Osteoblast (primary cell): ENCODE measurements around the gene SIGLEC15. TPM values are rescaled to one million over a fixed set of nuclear protein-coding genes. Genes with fewer than 3 reads are reported as not detected.

Experiments used
- DNase-seq: peaks from one replicate; pipeline ENCODE4 v3.0.0; 2011; ENCODE audit warnings: low spot score, mixed read lengths; ENCODE audit not compliant: insufficient read length; ENCODE audit errors: missing footprints
- H2AFZ ChIP-seq: 2 replicates; pipeline ENCODE4 v1.6.0; 2011; ENCODE audit warnings: mild to moderate bottlenecking, low read length
- H3K27ac ChIP-seq: 2 replicates; pipeline ENCODE4 v1.5.1; 2011; ENCODE audit warnings: mild to moderate bottlenecking, low read depth, low read length, moderate library complexity
- H3K27me3 ChIP-seq: 2 replicates; pipeline ENCODE4 v1.6.0; 2012; ENCODE audit warnings: mild to moderate bottlenecking, control low read depth, inconsistent platforms, low read length, moderate library complexity; ENCODE audit not compliant: insufficient read depth
- H3K36me3 ChIP-seq: 2 replicates; pipeline ENCODE4 v1.5.1; 2011; ENCODE audit warnings: mild to moderate bottlenecking, low read length, control low read depth, moderate library complexity; ENCODE audit not compliant: insufficient read depth
- H3K4me1 ChIP-seq: 2 replicates; pipeline ENCODE4 v1.5.1; 2011; ENCODE audit warnings: mild to moderate bottlenecking, low read length, control low read depth, moderate library complexity; ENCODE audit not compliant: insufficient read depth
- H3K4me2 ChIP-seq: 2 replicates; pipeline ENCODE4 v1.6.0; 2011; ENCODE audit warnings: mild to moderate bottlenecking, low read length; ENCODE audit not compliant: insufficient read depth
- H3K4me3 ChIP-seq: fragments of 200-600 bp; sonication (generic); 3 replicates; pipeline ENCODE4 v1.5.1; 2012; ENCODE audit warnings: mild to moderate bottlenecking, low read length, inconsistent platforms; ENCODE audit not compliant: insufficient read depth
- H3K79me2 ChIP-seq: 2 replicates; pipeline ENCODE4 v1.6.0; 2012; ENCODE audit warnings: mild to moderate bottlenecking, low read length, control low read depth, inconsistent platforms; ENCODE audit not compliant: insufficient read depth
- H3K9me3 ChIP-seq: 2 replicates; pipeline ENCODE4 v1.5.1; 2011; ENCODE audit warnings: low read depth, low read length, control low read depth
- H4K20me1 ChIP-seq: 2 replicates; pipeline ENCODE4 v1.6.0; 2012; ENCODE audit warnings: mild to moderate bottlenecking, low read length, control low read depth; ENCODE audit not compliant: insufficient read depth
- CTCF ChIP-seq: IDR thresholded peaks from 2 replicates; pipeline ENCODE4 v1.5.1; 2011; ENCODE audit warnings: mild to moderate bottlenecking, low read depth, low read length, moderate library complexity; ENCODE audit errors: extremely low read depth
- total RNA-seq: library from RNA; depleted of rRNA; stranded (reverse); fragments of >200 nt; gene quantifications from 2 replicates; pipeline ENCODE4 v1.2.3, GENCODE V29; 2012

SIGLEC15 gene
- total RNA-seq, 1 donor, result 8.0 TPM

- TF ChIP-seq CTCF, result no peak
- H3K4me2 ChIP-seq, result no peak overlapping the region
- H3K36me3 ChIP-seq, result peaks cover 62% of the 10 kb centered on the region
- H3K27ac ChIP-seq, result no peak overlapping the region
- DNase-seq, result no peak
- H3K4me3 ChIP-seq, result no peak overlapping the region
- peaks cover 2% of the 10 kb centered on the region for H4K20me1 ChIP-seq
- H3K4me1 ChIP-seq, result peaks cover 8% of the 10 kb centered on the region
- H3K79me2 ChIP-seq, result peaks cover 57% of the 10 kb centered on the region
- peaks cover 3% of the 10 kb centered on the region for H3K9me3 ChIP-seq
- no peak overlapping the region for H2AFZ ChIP-seq
- H3K27me3 ChIP-seq, result no peaks in the 10 kb centered on the region
Measured at GRCh38 chr18:45871431-45872084, 46.1 kb downstream of the SIGLEC15 start.

- DNase-seq, result no peak
- no peak overlapping the region for H2AFZ ChIP-seq
- H3K36me3 ChIP-seq, result peaks cover 72% of the 10 kb centered on the region
- H4K20me1 ChIP-seq, result peaks cover 4% of the 10 kb centered on the region
- no peak overlapping the region for H3K4me3 ChIP-seq
- H3K27me3 ChIP-seq, result no peaks in the 10 kb centered on the region
- no peak for TF ChIP-seq CTCF
- peaks cover 65% of the 10 kb centered on the region for H3K79me2 ChIP-seq
- peak overlapping the region; percentile 6 for H3K27ac ChIP-seq
- H3K4me1 ChIP-seq, result peaks cover 8% of the 10 kb centered on the region
- peaks cover 3% of the 10 kb centered on the region for H3K9me3 ChIP-seq
- no peak overlapping the region for H3K4me2 ChIP-seq
Measured at GRCh38 chr18:45874491-45875184, 49.2 kb downstream of the SIGLEC15 start.

- H3K4me1 ChIP-seq, result peaks cover 14% of the 10 kb centered on the region
- peaks cover 7% of the 10 kb centered on the region for H4K20me1 ChIP-seq
- H3K79me2 ChIP-seq, result peaks cover 57% of the 10 kb centered on the region
- no peak overlapping the region for H3K4me2 ChIP-seq
- no peak overlapping the region for H3K27ac ChIP-seq
- TF ChIP-seq CTCF, result no peak
- no peak overlapping the region for H2AFZ ChIP-seq
- H3K4me3 ChIP-seq, result no peak overlapping the region
- no peaks in the 10 kb centered on the region for H3K27me3 ChIP-seq
- DNase-seq, result no peak
- H3K36me3 ChIP-seq, result peaks cover 74% of the 10 kb centered on the region
- peaks cover 3% of the 10 kb centered on the region for H3K9me3 ChIP-seq
Measured at GRCh38 chr18:45876161-45876560, 50.7 kb downstream of the SIGLEC15 start.

- peaks cover 11% of the 10 kb centered on the region for H3K4me1 ChIP-seq
- H3K27me3 ChIP-seq, result no peaks in the 10 kb centered on the region
- H3K27ac ChIP-seq, result no peak overlapping the region
- H2AFZ ChIP-seq, result no peak overlapping the region
- no peak for DNase-seq
- no peak overlapping the region for H3K4me2 ChIP-seq
- no peak for TF ChIP-seq CTCF
- H3K36me3 ChIP-seq, result peaks cover 86% of the 10 kb centered on the region
- H3K4me3 ChIP-seq, result no peak overlapping the region
- peaks cover 5% of the 10 kb centered on the region for H4K20me1 ChIP-seq
- peaks cover 3% of the 10 kb centered on the region for H3K9me3 ChIP-seq
- H3K79me2 ChIP-seq, result peaks cover 53% of the 10 kb centered on the region
Measured at GRCh38 chr18:45877403-45877802, 51.9 kb downstream of the SIGLEC15 start.
